B cell (primary cell): Measurements from ENCODE around the gene LRRC7. TPM values are rescaled to one million over a fixed set of nuclear protein-coding genes. Genes with fewer than 3 reads are reported as not detected.

Experiments
- ATAC-seq: fragments of 200-7000 bp; cut with Tn5 transposase; one replicate; pipeline ENCODE4 v1.10.0; 2021; ENCODE audit warnings: low read depth, mild to moderate bottlenecking, moderate number of reproducible peaks, moderate library complexity
- CTCF ChIA-PET: fragments of 350-600 bp; sonication (Branson Sonifier 250); formaldehyde crosslinking; loops from one replicate; lab custom pipeline; 2021; ENCODE audit warnings: antibody characterized with exemption, inconsistent platforms; lab: Charles Lee
- POLR2A ChIA-PET: fragments of 350-600 bp; sonication (Branson Sonifier 250); formaldehyde crosslinking; loops from one replicate; lab custom pipeline; 2021; ENCODE audit warnings: antibody characterized with exemption; lab: Charles Lee
- DNase-seq: peaks from one replicate; pipeline ENCODE4 v3.0.0; 2013
- H2AFZ ChIP-seq: 2 replicates; pipeline ENCODE4 v1.6.1; 2012; ENCODE audit warnings: mild to moderate bottlenecking, low read depth, low read length; ENCODE audit not compliant: insufficient read depth, poor library complexity, severe bottlenecking
- H3K27ac ChIP-seq, 2 donors: 1 replicate in 1 of 2; 2 replicates in 1 of 2; pipeline ENCODE4 v1.5.1; 2012 to 2013; ENCODE audit warnings: low read length in 2 of 2, mild to moderate bottlenecking in 2 of 2, moderate library complexity in 1 of 2
- H3K27me3 ChIP-seq, 4 experiments: fragments of 200-600 bp in 1 of 4; sonication (generic) in 1 of 4; replicated peaks in 1 of 4; 1 replicate in 2 of 4; 2 replicates in 2 of 4; pipeline versions ENCODE4 v1.6.1 to v1.7.0; 2013 to 2016; ENCODE audit warnings: low read length in 3 of 4, mild to moderate bottlenecking in 2 of 4, mixed read lengths in 1 of 4, moderate library complexity in 1 of 4; ENCODE audit not compliant: insufficient read depth in 4 of 4, control insufficient read depth in 3 of 4; ENCODE audit errors: control extremely low read depth in 1 of 4
- H3K36me3 ChIP-seq, 2 experiments: replicated peaks in 1 of 2; 1 replicate in 1 of 2; 2 replicates in 1 of 2; pipeline versions ENCODE4 v1.6.1 to v1.7.1; 2013; ENCODE audit warnings: low read length in 1 of 2; ENCODE audit not compliant: insufficient read depth in 2 of 2, control insufficient read depth in 1 of 2; ENCODE audit errors: control extremely low read depth in 1 of 2, extremely low read depth in 1 of 2
- H3K4me1 ChIP-seq, 2 donors: fragments of 200-600 bp in 1 of 2; sonication (generic) in 1 of 2; 1 replicate in 1 of 2; 2 replicates in 1 of 2; pipeline versions ENCODE4 v1.5.1 to v1.6.1; 2013 to 2017; ENCODE audit warnings: low read length in 2 of 2; ENCODE audit not compliant: control insufficient read depth in 2 of 2, insufficient read depth in 2 of 2
- H3K4me2 ChIP-seq: replicated peaks from 2 replicates; pipeline ENCODE3; 2012; ENCODE audit warnings: mild to moderate bottlenecking, low read depth, low read length; ENCODE audit not compliant: poor library complexity, severe bottlenecking
- H3K4me3 ChIP-seq, 5 experiments: fragments of 200-600 bp in 1 of 5; sonication (generic) in 1 of 5; 1 replicate in 3 of 5; 2 replicates in 2 of 5; pipeline versions ENCODE4 v1.5.1 to v1.7.0; 2011 to 2016; ENCODE audit warnings: low read length in 4 of 5, mild to moderate bottlenecking in 4 of 5, low read depth in 2 of 5, control low read depth in 1 of 5, moderate library complexity in 1 of 5; ENCODE audit not compliant: insufficient read depth in 1 of 5; ENCODE audit errors: control extremely low read depth in 1 of 5, extremely low read depth in 1 of 5
- H3K79me2 ChIP-seq: fragments of 200-600 bp; sonication (generic); one replicate; pipeline ENCODE4 v1.6.0; 2016; ENCODE audit warnings: low read length; ENCODE audit not compliant: control insufficient read depth, insufficient read depth
- H3K9ac ChIP-seq: fragments of 200-600 bp; sonication (generic); 2 replicates; pipeline ENCODE4 v1.6.1; 2017; ENCODE audit warnings: mild to moderate bottlenecking, low read length, moderate library complexity
- H3K9me3 ChIP-seq, 3 donors: one replicate each; pipeline versions ENCODE4 v1.6.1 to v1.7.1; 2013; ENCODE audit warnings: low read length in 2 of 3; ENCODE audit not compliant: control insufficient read depth in 2 of 3, insufficient read depth in 1 of 3; ENCODE audit errors: control extremely low read depth in 1 of 3
- H4K20me1 ChIP-seq: 2 replicates; pipeline ENCODE4 v1.6.0; 2012; ENCODE audit warnings: mild to moderate bottlenecking, low read length; ENCODE audit not compliant: insufficient read depth, control insufficient read depth, poor library complexity, severe bottlenecking
- H3K27ac Mint-ChIP-seq: one replicate; pipeline ENCODE4 v1.8.0; 2021; ENCODE audit warnings: mixed read lengths
- H3K27me3 Mint-ChIP-seq: one replicate; pipeline ENCODE4 v1.8.0; 2021; ENCODE audit warnings: mixed read lengths
- H3K4me1 Mint-ChIP-seq: one replicate; pipeline ENCODE4 v1.8.0; 2021; ENCODE audit warnings: mixed read lengths
- H3K4me3 Mint-ChIP-seq: one replicate; pipeline ENCODE4 v1.8.0; 2021; ENCODE audit warnings: mixed read lengths
- H3K9me3 Mint-ChIP-seq: one replicate; pipeline ENCODE4 v1.8.0; 2022; ENCODE audit warnings: mixed read lengths; ENCODE audit not compliant: insufficient read depth
- EZH2 ChIP-seq: IDR thresholded peaks from 2 replicates; pipeline ENCODE4 v1.6.1; 2012; ENCODE audit warnings: borderline replicate concordance, low read depth, mild to moderate bottlenecking, moderate library complexity, low read length; ENCODE audit not compliant: insufficient read depth, poor library complexity, severe bottlenecking
- WGBS: methylation state at CpG from one replicate; pipeline ENCODE4 v1.1.5; 2013; ENCODE audit warnings: missing lambda C conversion rate; ENCODE audit not compliant: insufficient coverage; 5-methylcytosine and 5-hydroxymethylcytosine counted together
- intact Hi-C: fragments of 100-400 bp; cut with micrococcal nuclease; formaldehyde crosslinking; loops from one replicate; pipeline ENCODE4 v1.10.0; 2022
- polyA plus RNA-seq: library from polyadenylated mRNA; depleted of rRNA; stranded (reverse); fragments of >200 nt; gene quantifications from 2 replicates; pipeline ENCODE4 v1.2.3, GENCODE V29; 2012
- total RNA-seq, 2 donors: library from RNA; stranded (reverse); fragments of 120-200 nt in 1 of 2; gene quantifications; 1 replicate in 1 of 2; 2 replicates in 1 of 2; pipeline versions ENCODE4 v1.2.3 to v1.2.4, GENCODE V29; 2013 to 2022
- TF ChIP-seq, protein P1 (sequence below): fragments of 200-600 bp; IDR thresholded peaks from one replicate; pipeline ENCODE4 v1.8.0; 2022; ENCODE audit warnings: antibody characterized with exemption, mild to moderate bottlenecking

Gene LRRC7
- total and polyA plus RNA-seq, 2 donors (not counting 1 experiment from before 2014, with no cell fraction given): not detected

DNA sequence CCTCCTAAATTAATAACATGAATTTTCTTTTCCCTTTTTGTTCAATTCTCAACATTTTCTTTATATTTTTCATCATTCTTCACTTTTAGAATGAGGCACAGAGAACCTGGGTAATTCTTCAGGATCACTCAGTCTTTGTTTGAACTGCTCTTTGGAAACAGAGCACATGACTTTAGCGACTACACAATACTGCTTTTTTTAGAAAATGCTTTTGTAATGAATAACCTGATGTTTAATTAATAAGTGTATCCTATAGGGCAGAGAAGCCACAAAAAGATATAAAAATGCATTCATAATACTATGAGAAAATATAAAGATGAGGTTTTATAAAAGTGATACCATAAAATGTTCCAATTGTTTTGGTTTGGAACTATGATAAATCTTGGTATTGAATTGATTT, 77.8 kb downstream of the LRRC7 start:
- no peaks in the 10 kb centered on the region for H3K4me1 Mint-ChIP-seq
- TF ChIP-seq, protein P1, sequence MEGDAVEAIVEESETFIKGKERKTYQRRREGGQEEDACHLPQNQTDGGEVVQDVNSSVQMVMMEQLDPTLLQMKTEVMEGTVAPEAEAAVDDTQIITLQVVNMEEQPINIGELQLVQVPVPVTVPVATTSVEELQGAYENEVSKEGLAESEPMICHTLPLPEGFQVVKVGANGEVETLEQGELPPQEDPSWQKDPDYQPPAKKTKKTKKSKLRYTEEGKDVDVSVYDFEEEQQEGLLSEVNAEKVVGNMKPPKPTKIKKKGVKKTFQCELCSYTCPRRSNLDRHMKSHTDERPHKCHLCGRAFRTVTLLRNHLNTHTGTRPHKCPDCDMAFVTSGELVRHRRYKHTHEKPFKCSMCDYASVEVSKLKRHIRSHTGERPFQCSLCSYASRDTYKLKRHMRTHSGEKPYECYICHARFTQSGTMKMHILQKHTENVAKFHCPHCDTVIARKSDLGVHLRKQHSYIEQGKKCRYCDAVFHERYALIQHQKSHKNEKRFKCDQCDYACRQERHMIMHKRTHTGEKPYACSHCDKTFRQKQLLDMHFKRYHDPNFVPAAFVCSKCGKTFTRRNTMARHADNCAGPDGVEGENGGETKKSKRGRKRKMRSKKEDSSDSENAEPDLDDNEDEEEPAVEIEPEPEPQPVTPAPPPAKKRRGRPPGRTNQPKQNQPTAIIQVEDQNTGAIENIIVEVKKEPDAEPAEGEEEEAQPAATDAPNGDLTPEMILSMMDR: no peak
- TF ChIP-seq EZH2: no peak

DNA sequence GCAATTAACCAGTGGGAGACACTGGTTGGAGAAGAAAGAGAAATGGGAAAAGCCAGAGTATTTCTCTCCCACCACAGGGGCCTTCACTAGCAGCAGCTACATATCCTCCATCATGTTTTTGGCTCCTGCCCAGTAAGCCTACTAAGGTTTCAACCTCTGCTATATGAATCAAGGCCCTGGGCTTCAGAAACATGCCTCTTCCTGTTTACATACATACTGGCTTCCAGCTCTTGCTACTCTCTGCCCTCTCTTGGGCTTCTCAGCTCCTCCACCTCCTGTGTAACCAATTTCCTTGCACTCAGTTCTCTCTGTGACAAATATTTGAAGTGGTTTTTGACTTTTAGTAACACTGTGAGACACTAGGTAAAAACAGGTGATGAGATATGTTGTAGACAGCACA, 80.8 kb downstream of the LRRC7 start:
- H3K9ac ChIP-seq: no peak overlapping the region
- Mint-ChIP-seq H3K4me3 (no peak overlapping the region), H3K9me3 (no peaks in the 10 kb centered on the region), H3K4me1 (no peaks in the 10 kb centered on the region), H3K27me3 (no peaks in the 10 kb centered on the region), H3K27ac (no peak overlapping the region)
- H3K36me3 ChIP-seq: no peaks in the 10 kb centered on the region
- no peaks in the 10 kb centered on the region for H3K79me2 ChIP-seq
- POLR2A ChIA-PET: no interaction called here
- no peak overlapping the region for H3K27ac ChIP-seq
- H3K9me3 ChIP-seq: no peaks in the 10 kb centered on the region
- H3K27me3 ChIP-seq: no peaks in the 10 kb centered on the region
- CTCF ChIA-PET: no interaction called here
- TF ChIP-seq, protein P1: no peak
- TF ChIP-seq EZH2: no peak
- no peaks in the 10 kb centered on the region for H4K20me1 ChIP-seq
- H2AFZ ChIP-seq: no peak overlapping the region
- no peaks in the 10 kb centered on the region for H3K4me1 ChIP-seq
- no peak for ATAC-seq
- no peak overlapping the region for H3K4me3 ChIP-seq
- no peak for DNase-seq
- H3K4me2 ChIP-seq: no peak overlapping the region
- intact Hi-C loops: no loop called here

More for the DNA sequence above, 77.8 kb downstream of the LRRC7 start:
- Mint-ChIP-seq H3K27me3 (no peaks in the 10 kb centered on the region), H3K4me3 (no peak overlapping the region), H3K27ac (no peak overlapping the region), H3K9me3 (no peaks in the 10 kb centered on the region)
- no CpG with 5 or more reads among the region's 1 CpG for WGBS
- Histone ChIP-seq H2AFZ (no peak overlapping the region), H3K36me3 (no peaks in the 10 kb centered on the region), H3K4me3 (no peak overlapping the region), H3K9ac (no peak overlapping the region), H3K4me2 (no peak overlapping the region), H3K4me1 (no peaks in the 10 kb centered on the region), H4K20me1 (no peaks in the 10 kb centered on the region), H3K79me2 (no peaks in the 10 kb centered on the region), H3K9me3 (no peaks in the 10 kb centered on the region), H3K27me3 (no peaks in the 10 kb centered on the region), H3K27ac (no peak overlapping the region)
- ATAC-seq (no peak), DNase-seq (no peak)
- CTCF ChIA-PET: no interaction called here
- POLR2A ChIA-PET: no interaction called here
- intact Hi-C loops: no loop called here
